K562 (cell line): ENCODE results near the gene B4GALT5. TPM values are rescaled to one million over a fixed set of nuclear protein-coding genes. Genes with fewer than 3 reads are reported as not detected.

Experiments
- HDAC3 ChIP-seq: fragments of 450-650 bp; IDR thresholded peaks from 2 replicates; pipeline ENCODE4 v1.6.1; 2018; ENCODE audit warnings: borderline replicate concordance, mild to moderate bottlenecking, moderate library complexity; ENCODE audit not compliant: partially characterized antibody
- REST ChIP-seq, 2 experiments: fragments of 450-650 bp; formaldehyde crosslinking in 1 of 2; IDR thresholded peaks; 2 replicates each; pipeline versions ENCODE4 v1.4.0 to v1.6.1; 2014 to 2020; ENCODE audit warnings: mild to moderate bottlenecking in 2 of 2, borderline replicate concordance in 1 of 2, low read depth in 1 of 2
- polyA plus RNA-seq, 8 experiments: library from polyadenylated mRNA; depleted of rRNA in 4 of 8; stranded (reverse) in 5 of 8; unstranded in 3 of 8; fragments of >200 nt; fragmentation: Nextera tagmentation in 2 of 8; fragmentation: Illumina TruSeq in 1 of 8; extraction: Ambion mirVana in 2 of 8; extraction: Trizol in 1 of 8; gene quantifications; 2 replicates each; pipeline versions ENCODE4 v1.2.1 to v1.2.3, GENCODE V29; 2011 to 2014; ENCODE audit warnings: inconsistent platforms in 1 of 8, missing spikeins in 1 of 8
- total RNA-seq, 7 experiments: library from RNA; depleted of rRNA in 6 of 7; stranded (reverse); fragments of >200 nt in 6 of 7; fragmentation: Illumina TruSeq in 2 of 7; extraction: Trizol in 2 of 7; gene quantifications; 2 replicates each; pipeline versions ENCODE4 v1.2.1 to v1.2.3, GENCODE V29; 2011 to 2021; ENCODE audit warnings: low replicate concordance in 1 of 7

B4GALT5 gene
- total and polyA plus RNA-seq, 9 of the 15 experiments (the other 6 are each of a cell fraction or from before 2014, with no cell fraction given), result 8.5 to 32.6 (median 23.4) TPM

- TF ChIP-seq REST (IDR thresholded peaks at IDR 0.05; ENCODE audit: borderline replicate concordance) (no peak), REST (CRISPR knock-in tag; IDR thresholded peaks at IDR 0.05; ENCODE audit: low read depth) (no peak), HDAC3 (no peak)
Measured at GRCh38 chr20:49672096-49672664, 41.5 kb downstream of the B4GALT5 start (continued).
